ENCODE results near the gene TIMELESS.

TIMELESS gene

GRCh38 chr12:56490360-56490759 lies 41.1 kb upstream of the TIMELESS start:
- Histone ChIP-seq H3K27me3 (peaks cover 74% of the 10 kb centered on the region), H3K27ac (no peak overlapping the region), H3K9me3 (no peaks in the 10 kb centered on the region), H3K4me1 (ENCODE audit: control insufficient read depth in 1 of 2, insufficient read depth in 1 of 2, low read depth in 1 of 2, low read length in 1 of 2) (peaks cover 7 to 18% of the 10 kb centered on the region in 2 experiments), H3K36me3 (no peaks in the 10 kb centered on the region), H3K4me3 (ENCODE audit: low read depth in 1 of 2, low read length in 1 of 2) (no peak overlapping the region)
- no peak for TF ChIP-seq CTCF (IDR thresholded peaks at IDR 0.05)

GRCh38 chr12:56488041-56488955 lies 39.1 kb upstream of the TIMELESS start, which contains the start of gene GLS2:
Gene GLS2 (minus strand): TSS chr12:56488161. CDS start chr12:56488118, 43 bp downstream.
- peaks cover 74% of the 10 kb centered on the region for H3K27me3 ChIP-seq
- H3K9me3 ChIP-seq = no peaks in the 10 kb centered on the region
- TF ChIP-seq CTCF (IDR thresholded peaks at IDR 0.05) = no peak
- H3K27ac ChIP-seq = no peak within 1 kb of the TSS
- H3K36me3 ChIP-seq = no peaks in the 10 kb centered on the region
- peak within 1 kb of the TSS; percentile 32 to 60 for H3K4me3 ChIP-seq (ENCODE audit: low read depth in 1 of 2, low read length in 1 of 2)
- peaks cover 7 to 18% of the 10 kb centered on the region in 2 experiments for H3K4me1 ChIP-seq (ENCODE audit: control insufficient read depth in 1 of 2, insufficient read depth in 1 of 2, low read depth in 1 of 2, low read length in 1 of 2)

GRCh38 chr12:56487448-56488040 lies 38.3 kb upstream of the TIMELESS start:
- no peaks in the 10 kb centered on the region for H3K36me3 ChIP-seq
- H3K4me1 ChIP-seq (ENCODE audit: control insufficient read depth in 1 of 2, insufficient read depth in 1 of 2, low read depth in 1 of 2, low read length in 1 of 2) = peaks cover 7 to 18% of the 10 kb centered on the region in 2 experiments
- H3K27ac ChIP-seq = no peak overlapping the region
- peak overlapping the region; percentile 32 to 60 for H3K4me3 ChIP-seq (ENCODE audit: low read depth in 1 of 2, low read length in 1 of 2)
- no peak for TF ChIP-seq CTCF (IDR thresholded peaks at IDR 0.05)
- H3K27me3 ChIP-seq = peaks cover 71% of the 10 kb centered on the region
- H3K9me3 ChIP-seq = no peaks in the 10 kb centered on the region

GRCh38 chr12:56486694-56487093 lies 37.5 kb upstream of the TIMELESS start:
- no peak for TF ChIP-seq CTCF (IDR thresholded peaks at IDR 0.05)
- H3K27me3 ChIP-seq = peaks cover 62% of the 10 kb centered on the region
- no peaks in the 10 kb centered on the region for H3K36me3 ChIP-seq
- peaks cover 7 to 18% of the 10 kb centered on the region in 2 experiments for H3K4me1 ChIP-seq (ENCODE audit: control insufficient read depth in 1 of 2, insufficient read depth in 1 of 2, low read depth in 1 of 2, low read length in 1 of 2)
- no peaks in the 10 kb centered on the region for H3K9me3 ChIP-seq
- H3K4me3 ChIP-seq (ENCODE audit: low read depth in 1 of 2, low read length in 1 of 2) = no peak overlapping the region
- H3K27ac ChIP-seq = no peak overlapping the region

GRCh38 chr12:56484566-56484965 lies 35.3 kb upstream of the TIMELESS start:
- Histone ChIP-seq H3K4me3 (ENCODE audit: low read depth in 1 of 2, low read length in 1 of 2) (no peak overlapping the region), H3K27ac (no peak overlapping the region), H3K36me3 (no peaks in the 10 kb centered on the region), H3K27me3 (peaks cover 41% of the 10 kb centered on the region), H3K4me1 (ENCODE audit: control insufficient read depth in 1 of 2, insufficient read depth in 1 of 2, low read depth in 1 of 2, low read length in 1 of 2) (peaks cover 19 to 28% of the 10 kb centered on the region in 2 experiments), H3K9me3 (no peaks in the 10 kb centered on the region)
- no peak for TF ChIP-seq CTCF (IDR thresholded peaks at IDR 0.05)
